ENCODE measurements around the gene ECI1.

ECI1 gene

GRCh38 chr16:2238838-2239675 is 12.3 kb downstream of the ECI1 start:
- no peak for DNase-seq (ENCODE audit: extremely low read depth, low read depth)
- TF ChIP-seq CTCF (IDR thresholded peaks at IDR 0.05; ENCODE audit: low read depth, low read length): no peak

GRCh38 chr16:2238150-2238837 is 13.1 kb downstream of the ECI1 start:
- no peak for TF ChIP-seq CTCF (IDR thresholded peaks at IDR 0.05; ENCODE audit: low read depth, low read length)
- no peak for DNase-seq (ENCODE audit: extremely low read depth, low read depth)

GRCh38 chr16:2237493-2238149 is 13.8 kb downstream of the ECI1 start:
- no peak for TF ChIP-seq CTCF (IDR thresholded peaks at IDR 0.05; ENCODE audit: low read depth, low read length)
- DNase-seq (ENCODE audit: extremely low read depth, low read depth): no peak

- TF ChIP-seq CTCF (IDR thresholded peaks at IDR 0.05; ENCODE audit: low read depth, low read length): no peak
- no peak for DNase-seq (ENCODE audit: extremely low read depth, low read depth)
These were observed 14.3 kb downstream of the ECI1 start for GRCh38 chr16:2237102-2237482.

- DNase-seq (ENCODE audit: extremely low read depth, low read depth): no peak
- no peak; the same call in 1 of the 2 replicates for TF ChIP-seq CTCF (IDR thresholded peaks at IDR 0.05; ENCODE audit: low read depth, low read length)
These were observed 14.9 kb downstream of the ECI1 start, which contains the start of gene DNASE1L2 for GRCh38 chr16:2236337-2237101. Gene DNASE1L2 (plus strand): TSS chr16:2236444. CDS start chr16:2236817, 373 bp downstream.

GRCh38 chr16:2235695-2236336 is 15.6 kb downstream of the ECI1 start:
- no peak for DNase-seq (ENCODE audit: extremely low read depth, low read depth)
- no peak for TF ChIP-seq CTCF (IDR thresholded peaks at IDR 0.05; ENCODE audit: low read depth, low read length)
